OCI-LY1 (cell line): Measurements from ENCODE around the gene PRKCZ.

ENCODE experiments used
- H2AFZ ChIP-seq: fragments of 200-600 bp; sonication (generic), shearing (Covaris generic); 2 replicates; pipeline ENCODE4 v1.6.0; 2014; ENCODE audit warnings: antibody characterized with exemption, mild to moderate bottlenecking, low read length
- H3F3A ChIP-seq: fragments of 200-600 bp; sonication (generic), shearing (Covaris generic); 2 replicates; pipeline ENCODE4 v1.6.0; 2014; ENCODE audit warnings: mild to moderate bottlenecking, antibody characterized with exemption, low read length, moderate library complexity; ENCODE audit not compliant: insufficient read depth
- H3K27ac ChIP-seq: fragments of 200-600 bp; sonication (generic); 2 replicates; pipeline ENCODE4 v1.5.1; 2014; ENCODE audit warnings: low read length, mixed run types, mild to moderate bottlenecking, low read depth; ENCODE audit not compliant: poor library complexity, severe bottlenecking
- H3K27me3 ChIP-seq: fragments of 200-600 bp; sonication (generic); 2 replicates; pipeline ENCODE4 v1.6.0; 2014; ENCODE audit warnings: antibody characterized with exemption, mild to moderate bottlenecking, low read length, moderate library complexity; ENCODE audit not compliant: insufficient read depth
- H3K36me3 ChIP-seq: fragments of 200-600 bp; sonication (generic); 2 replicates; pipeline ENCODE4 v1.6.1; 2014; ENCODE audit warnings: mild to moderate bottlenecking, antibody characterized with exemption, low read length, moderate library complexity, mixed read lengths; ENCODE audit not compliant: insufficient read depth
- H3K4me1 ChIP-seq: fragments of 200-600 bp; sonication (generic); 2 replicates; pipeline ENCODE4 v1.5.1; 2014; ENCODE audit warnings: mild to moderate bottlenecking, low read length, moderate library complexity; ENCODE audit not compliant: insufficient read depth, severe bottlenecking
- H3K4me2 ChIP-seq: fragments of 200-600 bp; sonication (generic), shearing (Covaris generic); 2 replicates; pipeline ENCODE4 v1.6.1; 2014; ENCODE audit warnings: low read length
- H3K4me3 ChIP-seq: fragments of 200-600 bp; sonication (generic); 2 replicates; pipeline ENCODE4 v1.5.1; 2014; ENCODE audit warnings: low read length, low read depth, mild to moderate bottlenecking, mixed read lengths; ENCODE audit not compliant: poor library complexity, severe bottlenecking
- H3K79me2 ChIP-seq: fragments of 200-600 bp; shearing (Covaris generic); 2 replicates; pipeline ENCODE4 v1.6.1; 2016; ENCODE audit warnings: mixed run types, low read length, mixed read lengths; ENCODE audit not compliant: insufficient read depth
- H3K9ac ChIP-seq: fragments of 200-600 bp; sonication (generic), shearing (Covaris generic); 2 replicates; pipeline ENCODE4 v1.6.1; 2014; ENCODE audit warnings: mild to moderate bottlenecking, low read length, mixed read lengths
- H3K9me2 ChIP-seq: fragments of 200-600 bp; sonication (generic), shearing (Covaris generic); 2 replicates; pipeline ENCODE4 v1.6.1; 2014; ENCODE audit warnings: low read depth, mild to moderate bottlenecking, low read length, mixed read lengths
- H3K9me3 ChIP-seq: fragments of 200-600 bp; shearing (Covaris generic); 2 replicates; pipeline ENCODE4 v1.6.1; 2014; ENCODE audit warnings: low read length, mixed read lengths
- H4K20me1 ChIP-seq: fragments of 200-600 bp; sonication (generic), shearing (Covaris generic); 2 replicates; pipeline ENCODE4 v1.6.0; 2016; ENCODE audit warnings: mild to moderate bottlenecking, low read length; ENCODE audit not compliant: insufficient read depth
- CTCF ChIP-seq: fragments of 200-600 bp; sonication (generic), shearing (Covaris generic); IDR thresholded peaks from 2 replicates; pipeline ENCODE4 v1.5.1; 2017; ENCODE audit warnings: mild to moderate bottlenecking, antibody characterized with exemption, low read length, moderate library complexity, mixed read lengths
- EZH2 ChIP-seq: fragments of 200-600 bp; sonication (generic), shearing (Covaris generic); IDR thresholded peaks from 2 replicates; pipeline ENCODE4 v1.8.0; 2017; ENCODE audit warnings: borderline replicate concordance, mixed run types, mild to moderate bottlenecking, antibody characterized with exemption, low read length, moderate library complexity, mixed read lengths

Gene PRKCZ

GRCh38 chr1:2036287-2036686, 13.9 kb upstream of the PRKCZ start:
- no peaks in the 10 kb centered on the region for H3K4me1 ChIP-seq
- H2AFZ ChIP-seq, result no peak overlapping the region
- H3F3A ChIP-seq, result no peaks in the 10 kb centered on the region
- H3K9me2 ChIP-seq, result no peaks in the 10 kb centered on the region
- H3K9ac ChIP-seq, result no peak overlapping the region
- no peaks in the 10 kb centered on the region for H3K9me3 ChIP-seq
- H3K27me3 ChIP-seq, result peaks cover 18% of the 10 kb centered on the region; the same call in 1 of the 2 replicates
- TF ChIP-seq CTCF (no peak), EZH2 (no peak)
- no peak overlapping the region for H3K4me2 ChIP-seq
- H3K36me3 ChIP-seq, result no peaks in the 10 kb centered on the region; the same call in 1 of the 2 replicates
- no peaks in the 10 kb centered on the region for H3K79me2 ChIP-seq
- H4K20me1 ChIP-seq, result no peaks in the 10 kb centered on the region
- H3K27ac ChIP-seq, result no peak overlapping the region
- H3K4me3 ChIP-seq, result no peak overlapping the region

GRCh38 chr1:2037314-2037979, 12.8 kb upstream of the PRKCZ start:
- no peak for TF ChIP-seq EZH2
- TF ChIP-seq CTCF, result no peak
- no peaks in the 10 kb centered on the region; the same call in 1 of the 2 replicates for H3K36me3 ChIP-seq
- no peak overlapping the region for H3K4me2 ChIP-seq
- no peaks in the 10 kb centered on the region for H3K9me3 ChIP-seq
- H2AFZ ChIP-seq, result no peak overlapping the region
- H3K79me2 ChIP-seq, result no peaks in the 10 kb centered on the region
- H4K20me1 ChIP-seq, result no peaks in the 10 kb centered on the region
- H3K9ac ChIP-seq, result no peak overlapping the region
- H3K27me3 ChIP-seq, result peaks cover 18% of the 10 kb centered on the region; the same call in 1 of the 2 replicates
- no peaks in the 10 kb centered on the region for H3K9me2 ChIP-seq
- no peak overlapping the region for H3K27ac ChIP-seq
- no peak overlapping the region for H3K4me3 ChIP-seq
- H3K4me1 ChIP-seq, result no peaks in the 10 kb centered on the region
- H3F3A ChIP-seq, result no peaks in the 10 kb centered on the region

- no peak overlapping the region for H3K4me2 ChIP-seq
- H3K9me2 ChIP-seq, result no peaks in the 10 kb centered on the region
- H3K27ac ChIP-seq, result no peak overlapping the region
- no peaks in the 10 kb centered on the region for H4K20me1 ChIP-seq
- H3K4me3 ChIP-seq, result no peak overlapping the region
- H3K36me3 ChIP-seq, result no peaks in the 10 kb centered on the region; the same call in 1 of the 2 replicates
- no peaks in the 10 kb centered on the region for H3K4me1 ChIP-seq
- H3F3A ChIP-seq, result no peaks in the 10 kb centered on the region
- H3K9me3 ChIP-seq, result no peaks in the 10 kb centered on the region
- H3K9ac ChIP-seq, result no peak overlapping the region
- peaks cover 18% of the 10 kb centered on the region; the same call in 1 of the 2 replicates for H3K27me3 ChIP-seq
- no peak overlapping the region for H2AFZ ChIP-seq
- H3K79me2 ChIP-seq, result no peaks in the 10 kb centered on the region
- no peak for TF ChIP-seq EZH2
- no peak for TF ChIP-seq CTCF
Measured at GRCh38 chr1:2038229-2038628, 12.0 kb upstream of the PRKCZ start.
